GM12878 (cell line): ENCODE results near the gene STAT5B. TPM values are rescaled to one million over a fixed set of nuclear protein-coding genes. Genes with fewer than 3 reads are reported as not detected.

ENCODE experiments used
- BRCA1 ChIP-seq: IDR thresholded peaks from 2 replicates; pipeline ENCODE4 v1.6.1; 2011; ENCODE audit warnings: low read depth, low read length, improper control_type of control experiment
- JUNB ChIP-seq: IDR thresholded peaks from 2 replicates; pipeline ENCODE4 v1.6.1; 2016; ENCODE audit warnings: antibody characterized with exemption, mild to moderate bottlenecking
- STAT1 ChIP-seq: fragments of 450-650 bp; conservative IDR thresholded peaks from 2 replicates; pipeline ENCODE4 v1.6.1; 2014; ENCODE audit warnings: antibody characterized with exemption, mild to moderate bottlenecking
- ZNF207 ChIP-seq: fragments of 450-650 bp; IDR thresholded peaks from 2 replicates; pipeline ENCODE4 v1.6.1; 2014; ENCODE audit warnings: antibody characterized with exemption, mild to moderate bottlenecking, borderline replicate concordance
- polyA plus RNA-seq, 11 experiments: library from polyadenylated mRNA; depleted of rRNA in 4 of 11; unstranded in 6 of 11; stranded (reverse) in 5 of 11; fragments of >200 nt; fragmentation: Nextera tagmentation in 4 of 11; fragmentation: Illumina TruSeq in 1 of 11; extraction: Ambion mirVana in 4 of 11; extraction: Trizol in 1 of 11; gene quantifications; 1 replicate in 1 of 11; 2 replicates in 10 of 11; pipeline versions ENCODE4 v1.2.1 to v1.2.3, GENCODE V29; 2011 to 2016; ENCODE audit warnings: inconsistent platforms in 2 of 11, missing spikeins in 2 of 11, low read depth in 1 of 11
- total RNA-seq, 4 experiments: library from RNA; depleted of rRNA in 3 of 4; stranded (reverse); fragments of >200 nt in 3 of 4; fragmentation: Illumina TruSeq in 1 of 4; extraction: Trizol in 1 of 4; gene quantifications; 2 replicates each; pipeline versions ENCODE4 v1.2.1 to v1.2.3, GENCODE V29; 2013 to 2021
- TF ChIP-seq, protein P1 (sequence below): fragments of 450-650 bp; IDR thresholded peaks from 2 replicates; pipeline ENCODE4 v1.6.1; 2017; ENCODE audit warnings: mild to moderate bottlenecking, moderate library complexity

The STAT5B gene
- total and polyA plus RNA-seq, 10 of the 15 experiments (the other 5 are each of a cell fraction or from before 2014, with no cell fraction given) = 11.0 to 69.6 (median 46.7) TPM

DNA sequence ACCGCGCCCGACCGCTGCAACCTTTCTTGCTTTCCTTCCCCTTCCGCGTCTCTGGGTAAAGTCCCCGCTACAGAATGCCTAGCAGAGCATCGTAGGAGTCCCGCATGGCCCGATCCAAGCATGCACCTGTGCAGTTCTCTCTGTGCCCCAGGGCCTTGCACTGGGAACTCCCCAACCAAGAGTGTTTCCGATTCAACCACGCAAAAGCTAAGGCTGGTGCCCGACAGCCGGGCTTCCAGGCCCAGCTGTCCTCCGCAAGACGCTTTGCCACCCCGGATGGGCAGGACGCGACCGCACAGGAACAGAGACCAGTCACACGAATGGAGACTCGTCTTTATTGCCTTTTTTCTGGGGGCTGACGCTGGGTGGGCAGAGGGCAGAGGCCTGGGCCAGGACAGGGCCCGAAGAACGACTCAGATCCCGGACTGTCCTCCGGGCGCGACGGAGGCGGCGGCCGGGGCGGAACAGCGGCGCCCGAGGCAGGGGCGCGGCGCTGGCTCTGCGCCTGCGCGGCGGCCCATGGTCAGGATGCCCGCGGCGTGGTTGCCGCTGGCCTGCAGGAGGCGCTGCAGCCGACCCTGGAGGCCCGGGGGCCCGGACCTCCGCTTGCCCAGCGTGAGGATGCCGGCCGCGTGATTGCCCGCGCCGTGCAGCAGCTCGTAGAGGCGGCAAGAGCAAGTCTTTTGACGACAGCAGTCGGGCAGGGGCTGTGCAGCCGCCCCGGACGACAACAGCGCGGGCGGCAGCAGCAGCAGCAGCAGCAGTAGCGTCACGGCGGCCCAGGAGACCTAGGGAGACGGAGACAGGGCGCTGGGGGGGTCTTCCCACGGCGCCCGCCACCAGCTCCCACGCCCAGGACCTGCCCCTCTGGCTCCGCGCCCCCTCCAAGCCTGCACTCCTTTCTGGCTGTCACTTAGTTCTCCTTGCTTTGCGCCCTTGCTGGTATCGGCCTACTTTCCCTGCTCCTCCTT lies 92.2 kb downstream of the STAT5B start (continued):
- TF ChIP-seq, protein P1, sequence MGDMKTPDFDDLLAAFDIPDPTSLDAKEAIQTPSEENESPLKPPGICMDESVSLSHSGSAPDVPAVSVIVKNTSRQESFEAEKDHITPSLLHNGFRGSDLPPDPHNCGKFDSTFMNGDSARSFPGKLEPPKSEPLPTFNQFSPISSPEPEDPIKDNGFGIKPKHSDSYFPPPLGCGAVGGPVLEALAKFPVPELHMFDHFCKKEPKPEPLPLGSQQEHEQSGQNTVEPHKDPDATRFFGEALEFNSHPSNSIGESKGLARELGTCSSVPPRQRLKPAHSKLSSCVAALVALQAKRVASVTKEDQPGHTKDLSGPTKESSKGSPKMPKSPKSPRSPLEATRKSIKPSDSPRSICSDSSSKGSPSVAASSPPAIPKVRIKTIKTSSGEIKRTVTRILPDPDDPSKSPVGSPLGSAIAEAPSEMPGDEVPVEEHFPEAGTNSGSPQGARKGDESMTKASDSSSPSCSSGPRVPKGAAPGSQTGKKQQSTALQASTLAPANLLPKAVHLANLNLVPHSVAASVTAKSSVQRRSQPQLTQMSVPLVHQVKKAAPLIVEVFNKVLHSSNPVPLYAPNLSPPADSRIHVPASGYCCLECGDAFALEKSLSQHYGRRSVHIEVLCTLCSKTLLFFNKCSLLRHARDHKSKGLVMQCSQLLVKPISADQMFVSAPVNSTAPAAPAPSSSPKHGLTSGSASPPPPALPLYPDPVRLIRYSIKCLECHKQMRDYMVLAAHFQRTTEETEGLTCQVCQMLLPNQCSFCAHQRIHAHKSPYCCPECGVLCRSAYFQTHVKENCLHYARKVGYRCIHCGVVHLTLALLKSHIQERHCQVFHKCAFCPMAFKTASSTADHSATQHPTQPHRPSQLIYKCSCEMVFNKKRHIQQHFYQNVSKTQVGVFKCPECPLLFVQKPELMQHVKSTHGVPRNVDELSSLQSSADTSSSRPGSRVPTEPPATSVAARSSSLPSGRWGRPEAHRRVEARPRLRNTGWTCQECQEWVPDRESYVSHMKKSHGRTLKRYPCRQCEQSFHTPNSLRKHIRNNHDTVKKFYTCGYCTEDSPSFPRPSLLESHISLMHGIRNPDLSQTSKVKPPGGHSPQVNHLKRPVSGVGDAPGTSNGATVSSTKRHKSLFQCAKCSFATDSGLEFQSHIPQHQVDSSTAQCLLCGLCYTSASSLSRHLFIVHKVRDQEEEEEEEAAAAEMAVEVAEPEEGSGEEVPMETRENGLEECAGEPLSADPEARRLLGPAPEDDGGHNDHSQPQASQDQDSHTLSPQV = peak; percentile 88
- no peak for TF ChIP-seq BRCA1
- TF ChIP-seq JUNB = no peak
- peak; percentile 74; the same call in 1 of the 2 replicates for TF ChIP-seq STAT1
- peak; percentile 84 for TF ChIP-seq ZNF207
